ENCODE results near the gene SETD1B.

Gene SETD1B

DNA sequence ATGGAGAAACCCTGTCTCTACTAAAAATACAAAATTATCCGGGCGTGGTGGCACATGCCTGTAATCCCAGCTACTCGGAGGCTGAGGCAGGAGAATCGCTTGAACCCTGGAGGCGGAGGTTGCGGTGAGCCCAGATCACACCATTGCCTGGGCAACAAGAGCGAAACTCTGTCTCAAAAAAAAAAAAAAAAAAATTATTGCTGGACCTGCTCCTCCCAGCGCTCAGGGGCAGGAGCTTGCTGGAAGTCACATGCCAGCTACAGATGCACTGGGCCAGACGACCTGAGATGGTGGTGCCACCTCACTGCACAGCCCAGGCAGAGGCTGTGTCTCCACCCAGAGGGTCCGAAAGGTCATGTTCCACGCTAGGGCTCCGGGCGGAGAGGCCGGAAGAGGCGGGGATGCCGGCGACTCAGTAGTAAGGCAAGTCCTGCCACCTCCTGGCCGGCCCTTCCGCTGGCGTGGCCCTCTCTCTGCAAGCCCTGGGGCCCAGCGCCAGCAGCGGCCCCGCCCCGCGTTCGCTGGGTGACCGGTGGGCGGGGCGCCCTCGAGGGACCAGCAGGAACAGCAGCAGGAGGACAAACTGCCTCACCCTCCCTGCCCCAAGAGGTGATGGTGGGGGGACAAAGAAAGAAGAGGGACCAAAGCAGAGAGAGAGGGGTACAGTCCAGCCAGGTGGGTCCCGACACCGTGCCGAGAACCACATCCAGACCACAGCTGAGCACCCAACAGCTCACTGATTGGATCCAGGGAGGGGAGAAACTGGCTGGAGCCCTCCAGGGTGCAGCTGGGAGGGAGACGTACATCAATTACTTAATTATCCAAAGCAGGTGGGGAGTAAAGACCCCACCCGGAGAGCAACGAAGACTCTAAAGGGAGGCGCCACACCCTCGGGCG lies 6.7 kb upstream of the SETD1B start:
- TF ChIP-seq, protein P1, sequence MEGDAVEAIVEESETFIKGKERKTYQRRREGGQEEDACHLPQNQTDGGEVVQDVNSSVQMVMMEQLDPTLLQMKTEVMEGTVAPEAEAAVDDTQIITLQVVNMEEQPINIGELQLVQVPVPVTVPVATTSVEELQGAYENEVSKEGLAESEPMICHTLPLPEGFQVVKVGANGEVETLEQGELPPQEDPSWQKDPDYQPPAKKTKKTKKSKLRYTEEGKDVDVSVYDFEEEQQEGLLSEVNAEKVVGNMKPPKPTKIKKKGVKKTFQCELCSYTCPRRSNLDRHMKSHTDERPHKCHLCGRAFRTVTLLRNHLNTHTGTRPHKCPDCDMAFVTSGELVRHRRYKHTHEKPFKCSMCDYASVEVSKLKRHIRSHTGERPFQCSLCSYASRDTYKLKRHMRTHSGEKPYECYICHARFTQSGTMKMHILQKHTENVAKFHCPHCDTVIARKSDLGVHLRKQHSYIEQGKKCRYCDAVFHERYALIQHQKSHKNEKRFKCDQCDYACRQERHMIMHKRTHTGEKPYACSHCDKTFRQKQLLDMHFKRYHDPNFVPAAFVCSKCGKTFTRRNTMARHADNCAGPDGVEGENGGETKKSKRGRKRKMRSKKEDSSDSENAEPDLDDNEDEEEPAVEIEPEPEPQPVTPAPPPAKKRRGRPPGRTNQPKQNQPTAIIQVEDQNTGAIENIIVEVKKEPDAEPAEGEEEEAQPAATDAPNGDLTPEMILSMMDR (IDR thresholded peaks at IDR 0.05; ENCODE audit: low read depth, low read length): peak; percentile 40
- peak; percentile 88 for DNase-seq (ENCODE audit: low read depth, low spot score)
- in situ Hi-C loops (cut with HindIII; ENCODE audit: low sequenced_read_pairs): no loop called here
- H3K4me3 ChIP-seq (ENCODE audit: low read depth, low read length): peak overlapping the region; percentile 22

DNA sequence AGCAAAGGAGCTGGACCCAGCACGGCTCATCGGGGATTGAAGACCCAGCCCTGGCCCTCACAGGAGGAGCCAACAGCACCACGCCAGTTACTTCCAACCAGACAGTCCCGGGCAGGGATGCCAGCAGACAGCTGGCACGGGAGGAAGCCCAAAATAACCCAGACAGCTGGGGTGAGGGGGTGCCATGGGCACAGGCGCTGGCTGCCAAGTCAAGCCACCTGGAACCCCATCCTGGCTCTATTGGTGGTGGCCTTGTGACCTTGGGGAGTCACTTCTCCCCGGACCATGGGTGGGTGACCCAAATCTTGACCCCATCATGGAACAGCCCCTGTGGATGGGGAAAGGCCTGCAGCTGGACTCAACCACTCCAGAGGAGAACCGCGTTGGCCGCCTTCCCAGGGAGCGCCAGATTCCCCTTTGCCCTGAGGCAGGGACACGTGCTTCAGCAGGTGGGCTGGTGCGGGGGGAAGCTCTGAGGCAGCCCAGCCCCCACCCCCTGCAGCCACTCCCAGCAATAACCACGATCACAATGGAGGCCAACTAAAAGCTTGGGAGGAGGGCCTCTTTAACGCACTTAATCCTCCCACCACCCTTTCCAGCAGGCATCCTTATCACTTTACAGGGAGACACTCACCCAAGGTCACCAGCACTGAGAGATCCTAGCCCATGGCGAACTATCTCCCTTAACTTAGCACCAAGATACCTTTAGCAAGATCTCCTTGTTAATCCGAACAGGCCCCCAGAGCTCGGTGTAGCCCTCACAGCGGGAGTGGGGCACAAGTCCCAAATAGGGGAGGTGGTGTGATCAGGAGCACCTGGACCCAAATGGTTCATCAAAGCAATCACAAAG lies 5.6 kb upstream of the SETD1B start:
- in situ Hi-C loops (cut with HindIII; ENCODE audit: low sequenced_read_pairs): no loop called here
- TF ChIP-seq, protein P1 (IDR thresholded peaks at IDR 0.05; ENCODE audit: low read depth, low read length): no peak
- H3K4me3 ChIP-seq (ENCODE audit: low read depth, low read length): peak overlapping the region; percentile 33
- peak; percentile 54 for DNase-seq (ENCODE audit: low read depth, low spot score)

DNA sequence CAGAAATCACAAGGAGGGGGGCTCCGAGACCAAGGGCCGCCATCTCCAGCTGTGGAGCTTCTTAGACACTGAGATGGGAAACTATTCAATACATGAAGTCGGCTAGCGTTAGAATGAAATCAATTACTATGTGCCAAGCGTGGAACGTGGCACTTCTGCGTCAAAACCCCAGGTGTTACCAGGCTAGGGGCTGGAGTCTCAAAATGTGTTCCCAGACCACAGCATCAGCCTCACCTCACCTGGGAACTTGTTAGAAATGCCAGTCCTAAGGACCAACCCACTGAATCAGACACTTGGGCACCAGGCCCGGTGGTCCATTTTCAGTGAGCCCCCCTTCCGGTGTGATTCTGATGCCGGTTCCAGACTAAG lies 5.0 kb upstream of the SETD1B start:
- in situ Hi-C loops (cut with HindIII; ENCODE audit: low sequenced_read_pairs): no loop called here
- H3K4me3 ChIP-seq (ENCODE audit: low read depth, low read length): peak overlapping the region; percentile 33

DNA sequence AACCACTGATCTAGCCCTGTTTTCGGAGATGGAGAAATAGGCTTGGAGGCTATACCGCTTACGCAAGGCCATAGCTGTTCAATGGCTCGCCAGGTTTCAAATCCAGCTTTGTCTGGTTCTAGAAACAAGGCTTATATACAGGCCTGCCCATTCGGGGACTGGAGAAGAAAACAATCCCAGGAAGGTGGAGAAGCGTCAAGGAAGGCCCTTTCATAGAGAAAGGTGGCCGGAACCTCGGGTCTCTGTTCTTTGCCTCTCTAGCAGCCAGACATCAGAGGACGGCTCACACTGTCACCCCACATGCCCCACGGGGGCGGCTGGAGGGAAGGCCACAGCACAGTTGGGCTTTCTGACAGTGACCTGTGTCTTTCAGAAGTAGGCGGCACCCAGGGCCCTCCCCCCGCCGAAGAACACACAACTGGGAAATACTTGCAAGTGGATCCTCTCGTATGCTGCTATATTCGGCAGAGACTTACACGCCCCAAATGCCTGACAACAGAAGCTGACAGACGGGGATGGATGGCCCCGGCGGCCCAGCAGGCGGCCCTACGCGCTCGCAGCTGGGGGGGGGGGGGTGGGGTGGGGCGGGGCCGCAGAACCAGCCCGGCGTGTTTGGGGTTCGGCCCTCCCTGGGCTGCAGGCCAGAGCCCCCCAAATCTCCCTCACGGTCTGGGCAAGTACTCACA lies 4.5 kb upstream of the SETD1B start:
- DNase-seq (ENCODE audit: low read depth, low spot score): peak; percentile 81
- H3K4me3 ChIP-seq (ENCODE audit: low read depth, low read length): peak overlapping the region; percentile 47
- in situ Hi-C loops (cut with HindIII; ENCODE audit: low sequenced_read_pairs): no loop called here
- TF ChIP-seq, protein P1 (IDR thresholded peaks at IDR 0.05; ENCODE audit: low read depth, low read length): no peak

More for the DNA sequence above, 5.0 kb upstream of the SETD1B start:
- no peak for DNase-seq (ENCODE audit: low read depth, low spot score)
- TF ChIP-seq, protein P1 (IDR thresholded peaks at IDR 0.05; ENCODE audit: low read depth, low read length): no peak

DNA sequence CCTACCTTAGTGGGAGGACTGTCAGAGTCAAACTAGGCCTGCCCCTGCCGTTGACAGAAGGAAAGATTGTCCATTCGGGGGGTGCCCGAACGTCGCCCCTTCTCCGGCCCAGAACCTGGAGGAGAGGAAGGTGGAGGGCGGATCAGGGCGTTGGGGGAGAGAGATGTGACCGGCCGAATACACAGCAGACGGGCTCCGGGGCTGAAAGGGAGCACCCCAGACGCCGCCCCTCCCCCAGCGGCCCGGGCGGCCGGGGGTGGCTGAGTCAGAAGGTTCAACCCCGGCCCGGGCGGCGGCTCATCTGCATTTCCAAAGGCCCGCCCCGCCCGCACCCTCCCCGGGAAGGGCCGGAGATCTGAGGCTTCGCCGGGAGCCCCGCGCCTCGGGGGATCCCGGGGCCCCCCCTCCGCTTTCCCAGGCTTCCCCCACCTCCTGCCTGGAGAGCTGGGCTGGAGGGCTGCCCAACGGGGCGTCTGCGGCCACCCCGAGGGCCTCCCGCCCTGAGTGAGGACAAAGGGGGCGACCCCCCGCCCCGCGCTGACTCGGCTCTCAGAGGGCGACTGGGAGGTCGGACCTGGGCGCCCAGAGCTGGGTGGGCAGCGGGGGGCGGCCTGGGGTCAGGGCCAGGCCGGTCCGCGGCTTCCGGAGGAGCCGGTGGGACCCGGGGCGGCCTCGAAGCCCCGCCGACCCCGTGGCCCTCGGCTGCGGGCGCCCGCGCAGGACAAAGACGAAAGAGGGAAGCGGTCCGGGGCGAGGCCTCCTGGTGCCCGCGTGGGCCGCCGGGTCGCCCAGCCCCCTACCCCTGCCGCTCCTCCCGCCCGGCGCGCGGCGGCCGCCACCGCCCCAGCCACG lies 3.7 kb upstream of the SETD1B start:
- DNase-seq (ENCODE audit: low read depth, low spot score): peak; percentile 96
- TF ChIP-seq, protein P1 (IDR thresholded peaks at IDR 0.05; ENCODE audit: low read depth, low read length): no peak
- H3K4me3 ChIP-seq (ENCODE audit: low read depth, low read length): peak overlapping the region; percentile 47
- in situ Hi-C loops (cut with HindIII; ENCODE audit: low sequenced_read_pairs): no loop called here
